HepG2 (cell line): ENCODE data around the gene FDPS. TPM values are rescaled to one million over a fixed set of nuclear protein-coding genes. Genes with fewer than 3 reads are reported as not detected.

Experiments used
- ARID2 ChIP-seq: sonication (generic); formaldehyde crosslinking; IDR thresholded peaks from 2 replicates; pipeline ENCODE4 v1.8.1; 2022; ENCODE audit warnings: mild to moderate bottlenecking, missing genetic modification reagents, borderline replicate concordance
- ARID5B ChIP-seq: IDR thresholded peaks from 2 replicates; pipeline ENCODE4 v1.4.0; 2020; ENCODE audit warnings: mild to moderate bottlenecking, missing genetic modification reagents
- CERS6 ChIP-seq: sonication (generic); formaldehyde crosslinking; IDR thresholded peaks from 2 replicates; pipeline ENCODE4 v1.5.0; 2020; ENCODE audit warnings: missing genetic modification reagents
- MAFF ChIP-seq: IDR thresholded peaks from 2 replicates; pipeline ENCODE4 v1.6.1; 2011; ENCODE audit warnings: low read depth, low read length, improper control_type of control experiment
- POGZ ChIP-seq: sonication (generic); formaldehyde crosslinking; IDR thresholded peaks from 2 replicates; pipeline ENCODE4 v1.4.0; 2020; ENCODE audit warnings: mild to moderate bottlenecking, missing genetic modification reagents
- PRPF4 ChIP-seq: fragments of 200-400 bp; formaldehyde crosslinking; IDR thresholded peaks from 2 replicates; pipeline ENCODE4 v1.6.1; 2016; ENCODE audit warnings: low read length, low read depth; ENCODE audit not compliant: poor library complexity, severe bottlenecking
- TFDP1 ChIP-seq: IDR thresholded peaks from 2 replicates; pipeline ENCODE4 v1.6.1; 2016; ENCODE audit warnings: missing compliant biosample characterization, missing genetic modification reagents, borderline replicate concordance
- ZBED4 ChIP-seq: sonication (generic); formaldehyde crosslinking; IDR thresholded peaks from 2 replicates; pipeline ENCODE4 v1.4.0; 2020; ENCODE audit warnings: missing genetic modification reagents, borderline replicate concordance
- ZFYVE20 ChIP-seq: sonication (generic); formaldehyde crosslinking; IDR thresholded peaks from 2 replicates; pipeline ENCODE4 v1.8.0; 2023; ENCODE audit warnings: low read depth, mild to moderate bottlenecking, moderate library complexity, missing genetic modification reagents, borderline replicate concordance
- ZNF225 ChIP-seq: sonication (generic); formaldehyde crosslinking; IDR thresholded peaks from 2 replicates; pipeline ENCODE4 v1.4.0; 2020; ENCODE audit warnings: mild to moderate bottlenecking, missing genetic modification reagents
- ZNF30 ChIP-seq: sonication (generic); formaldehyde crosslinking; IDR thresholded peaks from 2 replicates; pipeline ENCODE4 v1.5.0; 2020; ENCODE audit warnings: mild to moderate bottlenecking, missing genetic modification reagents
- ZNF614 ChIP-seq: IDR thresholded peaks from 2 replicates; pipeline ENCODE4 v1.6.1; 2018; ENCODE audit warnings: missing biosample characterization, missing genetic modification reagents, inconsistent platforms, borderline replicate concordance
- ZNF839 ChIP-seq: sonication (generic); formaldehyde crosslinking; IDR thresholded peaks from 2 replicates; pipeline ENCODE4 v1.4.0; 2020; ENCODE audit warnings: missing genetic modification reagents, mild to moderate bottlenecking, borderline replicate concordance
- ZNF841 ChIP-seq: sonication (generic); formaldehyde crosslinking; IDR thresholded peaks from 2 replicates; pipeline ENCODE4 v1.8.1; 2023; ENCODE audit warnings: missing genetic modification reagents, borderline replicate concordance
- polyA plus RNA-seq, 8 experiments: library from polyadenylated mRNA; depleted of rRNA in 3 of 8; stranded (reverse) in 7 of 8; unstranded in 1 of 8; fragments of >200 nt; fragmentation: Illumina TruSeq in 4 of 8; extraction: Trizol in 4 of 8; gene quantifications; 2 replicates each; pipeline versions ENCODE4 v1.2.1 to v1.2.3, GENCODE V29; 2011 to 2016; ENCODE audit warnings: low read depth in 4 of 8, missing spikeins in 1 of 8, mixed read lengths in 1 of 8; ENCODE audit not compliant: insufficient read depth in 1 of 8
- total RNA-seq, 5 experiments: library from RNA; depleted of rRNA; stranded (reverse); fragments of >200 nt; fragmentation: Illumina TruSeq; extraction: Trizol; gene quantifications; 2 replicates each; pipeline ENCODE4 v1.2.3, GENCODE V29; 2016; ENCODE audit warnings: low read depth in 1 of 5

Gene FDPS
- total and polyA plus RNA-seq, 2 of the 13 experiments (the other 11 are each of a cell fraction or from before 2014, with no cell fraction given): 264 to 519 TPM

GRCh38 chr1:155261852-155262673 lies 46.6 kb upstream of the FDPS start, which contains the start of gene SCAMP3 (continued):
- 0 out of 2 replicates have a peak, but pooled peaks have one; percentile 18 for TF ChIP-seq ZBED4
- TF ChIP-seq ZNF839 (CRISPR knock-in tag): peak; percentile 23; the same call in 1 of the 2 replicates
- TF ChIP-seq PRPF4: no peak
- TF ChIP-seq MAFF: no peak; the same call in 1 of the 2 replicates
- peak; percentile 73 for TF ChIP-seq ZNF225 (CRISPR knock-in tag)
- peak; percentile 78; the same call in 1 of the 2 replicates for TF ChIP-seq ARID2
- peak; percentile 57; the same call in 1 of the 2 replicates for TF ChIP-seq TFDP1 (CRISPR knock-in tag)
- TF ChIP-seq CERS6 (CRISPR knock-in tag): no peak
- TF ChIP-seq ZFYVE20: no peak
- no peak for TF ChIP-seq ZNF30
- TF ChIP-seq ARID5B (CRISPR knock-in tag): peak; percentile 33
- TF ChIP-seq POGZ (CRISPR knock-in tag): peak; percentile 52; the same call in 1 of the 2 replicates
- no peak for TF ChIP-seq ZNF841 (CRISPR knock-in tag)
- peak; percentile 34; the same call in 1 of the 2 replicates for TF ChIP-seq ZNF614
